Activated naive CD8-positive, alpha-beta T cell treated with anti-CD3 and anti-CD28 coated beads, Interleukin-2, amount 50 U/mL, for 16 hours (primary cell): ENCODE measurements around the gene MED28.
A peak's percentile ranks its signal among the peaks of the same experiment; 100 is the strongest.
"Not testable (repeated sequence)": the region's sequence is repeated elsewhere in the genome, so short reads cannot be mapped to it uniquely, and the experiment has no call there.

Source experiments
- DNase-seq: peaks from one replicate; pipeline ENCODE4 v3.0.0-alpha.2; 2020; ENCODE audit warnings: low read depth, low spot score

The MED28 gene

DNA sequence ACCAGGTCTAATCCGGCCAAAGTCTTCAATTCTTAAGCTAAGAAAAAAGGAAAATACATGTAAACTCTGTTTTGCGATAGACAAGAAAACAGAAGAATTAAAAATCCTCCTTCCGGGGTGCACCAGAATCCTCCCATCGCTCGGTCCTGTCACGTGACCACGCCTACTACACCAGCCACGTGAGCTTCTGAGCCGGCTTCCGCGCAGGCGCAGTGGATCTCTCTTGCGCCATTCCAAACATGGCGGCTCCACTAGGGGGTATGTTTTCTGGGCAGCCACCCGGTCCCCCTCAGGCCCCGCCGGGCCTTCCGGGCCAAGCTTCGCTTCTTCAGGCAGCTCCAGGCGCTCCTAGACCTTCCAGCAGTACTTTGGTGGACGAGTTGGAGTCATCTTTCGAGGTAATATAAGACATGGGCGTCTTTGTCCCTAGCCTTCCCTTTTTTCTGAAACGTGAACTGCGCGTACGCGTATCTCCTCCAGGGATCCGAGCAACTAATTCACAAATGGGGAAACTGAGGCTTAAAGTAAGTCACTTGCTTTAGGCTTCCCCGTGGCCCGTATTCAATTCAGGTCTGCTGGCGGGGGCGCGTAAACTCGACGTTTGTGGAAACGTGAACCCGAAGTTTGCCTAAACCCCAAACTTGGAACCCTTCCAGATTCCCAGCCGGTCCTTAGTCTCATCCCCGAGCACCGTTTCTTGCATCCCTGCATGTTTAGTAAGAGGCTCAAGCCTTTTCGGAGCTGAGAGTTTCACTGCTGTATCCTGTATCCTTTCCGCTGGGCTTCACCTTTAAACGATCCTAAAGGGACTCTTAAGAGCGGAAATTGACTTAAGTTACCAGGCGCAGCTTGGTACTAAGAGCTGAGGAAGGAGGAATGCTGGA, at the start of gene MED28:
Gene MED28 (plus strand): TSS at position 226 of the 884 bp plus-strand sequence. CDS start 14 bp downstream, at position 240.
- DNase-seq: peak; percentile 92

DNA sequence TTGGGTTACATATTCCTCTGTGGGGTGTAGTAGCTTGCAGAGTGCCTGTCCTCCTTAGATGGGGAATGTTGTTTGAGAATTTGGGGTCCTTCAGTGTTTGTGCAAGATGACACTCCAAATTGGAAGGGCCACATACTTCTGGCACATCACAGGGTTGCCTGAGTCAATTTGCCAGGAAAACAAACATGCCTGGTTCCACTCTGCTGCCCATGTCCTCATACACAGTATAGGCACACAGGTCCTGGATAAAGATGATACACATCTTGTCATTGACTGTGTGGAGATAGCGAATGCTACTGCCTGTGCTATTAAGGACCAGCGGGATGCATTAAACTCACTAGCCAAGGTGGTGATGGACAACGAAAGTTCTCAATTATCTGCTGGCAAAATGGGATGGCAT, 48.6 kb upstream of the MED28 start:
- no peak for DNase-seq

- no peak for DNase-seq
These were observed 47.2 kb upstream of the MED28 start for GRCh38 chr4:17567271-17567670.

- DNase-seq: no peak
These were observed 40.2 kb upstream of the MED28 start for GRCh38 chr4:17574206-17574605.

- not testable (repeated sequence) for DNase-seq
These were observed 39.3 kb upstream of the MED28 start for GRCh38 chr4:17575177-17575576.

GRCh38 chr4:17576932-17577664, 37.3 kb upstream of the MED28 start, which contains the start of gene LAP3:
LAP3 (plus strand) TSS chr4:17577198; CDS start chr4:17577466, 268 bp downstream.
- DNase-seq: peak; percentile 96

GRCh38 chr4:17577665-17578481, 36.6 kb upstream of the MED28 start:
- DNase-seq: peak; percentile 1

DNA sequence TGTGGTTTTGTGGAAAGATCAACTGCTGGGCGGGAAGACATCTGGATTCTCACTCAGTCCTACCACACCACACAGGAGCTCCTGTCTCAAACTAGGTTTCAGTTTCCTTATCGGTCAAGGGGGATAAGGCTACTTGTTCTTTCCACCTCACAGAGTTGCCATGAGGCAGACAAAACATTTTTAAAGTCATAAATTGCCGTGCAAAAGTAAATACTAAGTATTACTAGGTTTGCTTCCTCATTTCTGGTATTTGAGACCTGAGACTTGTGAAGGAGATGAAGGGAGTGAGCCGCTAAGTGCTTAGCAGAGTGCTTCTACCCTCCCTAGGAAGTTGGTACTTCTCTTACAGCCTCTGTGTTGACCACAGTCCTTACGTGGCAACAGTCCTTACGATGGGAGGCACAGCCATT, 36.0 kb upstream of the MED28 start:
- no peak for DNase-seq

- DNase-seq: no peak
These were observed 33.5 kb upstream of the MED28 start for GRCh38 chr4:17580969-17581368.

DNA sequence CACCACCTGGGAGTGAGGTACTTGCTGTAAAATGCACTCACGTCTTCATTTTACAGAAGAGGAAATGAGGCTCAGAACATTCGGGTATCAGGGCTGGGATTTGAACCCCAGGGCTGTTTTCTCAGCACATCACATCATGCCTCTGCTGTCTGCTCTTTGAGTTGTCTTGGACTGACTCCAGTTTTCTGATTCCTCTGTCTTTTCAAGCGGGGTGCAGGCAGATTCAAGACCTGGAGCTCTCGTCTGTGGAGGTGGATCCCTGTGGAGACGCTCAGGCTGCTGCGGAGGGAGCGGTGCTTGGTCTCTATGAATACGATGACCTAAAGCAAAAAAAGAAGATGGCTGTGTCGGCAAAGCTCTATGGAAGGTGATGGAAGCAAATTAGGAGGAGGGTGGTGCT, 31.2 kb upstream of the MED28 start:
- no peak for DNase-seq

- no peak for DNase-seq
These were observed 30.5 kb upstream of the MED28 start for GRCh38 chr4:17583941-17584340.

DNA sequence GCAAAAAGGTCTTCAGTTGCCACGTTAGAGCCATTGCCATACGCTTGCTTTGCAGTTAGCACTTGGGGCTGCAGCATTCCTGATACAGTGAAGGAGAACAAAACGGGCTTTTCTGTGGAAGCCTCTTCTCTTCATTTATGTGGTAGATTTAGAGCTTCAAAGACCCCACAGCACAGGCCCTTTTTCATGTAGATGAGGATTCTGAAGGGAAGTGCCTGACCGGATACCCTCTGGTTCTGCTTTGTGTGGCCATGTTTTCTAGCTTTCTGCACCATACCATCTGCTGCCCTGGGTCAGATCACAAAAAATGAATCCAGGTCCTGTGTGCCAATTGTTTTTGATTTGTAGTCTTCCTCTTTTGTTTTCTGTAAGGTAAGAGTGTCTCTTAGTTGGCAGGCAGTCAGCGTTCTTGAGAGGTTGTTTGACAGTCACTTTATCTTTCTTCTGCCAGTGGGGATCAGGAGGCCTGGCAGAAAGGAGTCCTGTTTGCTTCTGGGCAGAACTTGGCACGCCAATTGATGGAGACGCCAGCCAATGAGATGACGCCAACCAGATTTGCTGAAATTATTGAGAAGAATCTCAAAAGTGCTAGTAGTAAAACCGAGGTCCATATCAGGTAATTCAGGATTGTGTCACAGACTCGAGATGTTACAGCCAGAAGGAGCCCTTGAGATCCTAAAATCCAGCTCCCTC, 29.8 kb upstream of the MED28 start:
- no peak for DNase-seq

DNA sequence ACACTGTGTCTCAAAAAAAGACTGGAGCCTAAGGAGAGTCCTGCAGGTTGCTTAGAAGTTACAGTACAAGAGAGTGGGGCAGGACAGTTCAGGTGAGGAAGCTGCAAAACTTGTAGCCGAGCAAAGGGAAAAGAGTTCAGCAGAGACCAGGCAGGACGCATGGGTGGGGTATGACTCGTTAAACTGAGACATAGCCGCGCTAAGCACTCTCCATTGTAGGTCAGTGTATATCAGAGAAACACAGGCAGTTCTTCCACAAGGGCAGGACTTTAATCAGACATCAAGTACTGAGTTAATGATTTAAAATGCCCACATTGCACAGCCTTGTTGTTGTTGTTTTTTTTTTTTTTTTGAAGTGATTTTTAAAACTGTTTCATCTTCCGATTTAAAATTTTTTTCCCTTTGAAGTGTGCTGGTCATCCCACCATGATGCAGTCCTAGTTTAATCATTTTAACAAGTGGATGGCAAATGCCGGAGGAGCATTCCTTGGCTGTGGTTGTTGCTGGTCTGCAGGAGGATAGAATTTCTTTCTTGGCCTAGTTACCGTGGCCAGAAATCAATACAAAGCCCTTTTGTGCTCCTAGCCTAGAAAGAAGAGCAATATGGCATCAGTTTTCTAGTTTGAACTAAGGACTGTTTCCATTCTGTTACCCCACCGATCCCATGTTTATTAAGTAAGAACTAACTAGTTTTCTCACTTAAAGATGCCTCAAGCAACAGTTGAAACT, 27.2 kb upstream of the MED28 start:
- no peak for DNase-seq

DNA sequence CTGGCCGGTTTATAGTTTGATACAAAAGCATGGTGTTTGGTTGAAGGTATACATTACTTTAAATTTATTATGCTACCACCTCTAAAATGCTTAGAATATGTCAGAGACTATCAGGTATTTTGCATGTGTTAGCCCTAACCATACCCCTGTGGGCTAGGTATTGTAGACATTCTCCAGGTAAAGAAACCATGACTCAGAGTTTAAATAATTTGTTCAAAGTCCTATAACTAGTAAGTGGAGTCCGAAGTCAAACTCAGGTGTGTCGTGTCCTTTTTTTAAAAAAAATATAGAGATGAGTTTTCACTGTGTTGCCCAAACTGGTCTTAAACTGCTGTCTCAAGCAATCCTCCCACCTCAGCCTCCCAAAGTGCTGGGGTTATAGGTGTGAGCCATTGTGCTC, 25.1 kb upstream of the MED28 start:
- DNase-seq: no peak

DNA sequence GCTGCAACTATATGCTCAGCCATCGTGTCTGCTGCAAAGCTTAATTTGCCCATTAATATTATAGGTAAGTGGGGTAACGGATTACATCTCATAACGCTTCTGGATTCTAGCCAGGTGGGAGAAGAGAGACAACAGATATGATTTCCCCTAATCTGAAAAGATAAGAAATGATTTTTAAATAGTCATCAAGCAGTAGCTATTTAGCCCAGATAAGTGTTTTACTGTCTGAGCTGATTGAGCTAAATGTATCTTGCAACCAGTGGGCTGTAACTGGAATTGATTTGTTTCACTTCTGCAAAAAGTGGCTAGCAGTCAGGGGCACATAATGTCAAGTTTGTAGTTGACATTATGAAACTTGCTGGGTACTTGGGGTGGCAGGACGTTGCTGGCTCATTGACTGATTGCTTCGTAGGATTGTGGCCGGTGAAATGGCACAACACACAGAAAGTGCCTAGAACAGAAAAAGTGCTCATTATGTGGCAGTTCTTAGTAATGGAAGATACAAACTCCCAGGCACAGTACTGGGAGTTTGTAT, 18.9 kb upstream of the MED28 start:
- no peak for DNase-seq

DNA sequence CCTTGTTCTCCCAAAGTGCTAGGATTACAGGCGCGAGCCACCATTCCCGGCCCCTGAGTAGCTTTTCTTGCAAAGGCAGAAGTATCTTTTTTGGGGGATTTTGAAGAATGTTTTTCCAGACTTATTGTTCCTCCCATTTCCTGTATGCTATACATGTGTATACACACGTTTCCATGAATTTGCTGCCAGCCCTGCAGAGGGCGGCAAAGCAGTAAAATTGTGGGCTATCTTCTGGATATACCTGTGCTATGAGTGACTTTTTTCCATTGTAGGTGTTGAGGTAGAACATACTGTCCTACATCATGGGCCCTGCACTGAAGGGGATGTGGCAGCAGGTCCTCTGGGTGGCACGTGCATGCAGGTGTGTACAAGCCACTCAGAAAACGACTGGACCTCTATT, 16.9 kb upstream of the MED28 start:
- DNase-seq: no peak

GRCh38 chr4:17599826-17600225, 14.6 kb upstream of the MED28 start:
- DNase-seq: no peak

DNA sequence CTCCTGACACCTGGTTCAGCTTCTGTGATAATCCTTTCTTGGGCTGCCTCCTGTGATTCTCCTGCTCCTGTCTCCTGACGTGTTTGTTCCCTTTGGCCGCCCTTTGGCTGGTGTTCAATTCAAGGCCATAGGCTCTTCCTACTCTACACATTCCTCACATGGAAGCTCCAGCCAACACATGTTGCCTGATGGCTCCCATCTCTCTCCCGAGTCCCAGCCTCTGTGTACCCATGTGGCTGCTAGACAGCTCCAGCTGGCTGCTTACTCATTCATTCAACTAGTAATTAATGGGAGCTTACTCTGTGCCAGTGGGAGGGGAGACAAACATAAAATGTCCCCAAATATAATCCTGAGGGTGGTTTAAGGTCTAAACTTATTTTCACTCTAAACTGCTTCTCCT, 9.2 kb upstream of the MED28 start:
- no peak for DNase-seq

DNA sequence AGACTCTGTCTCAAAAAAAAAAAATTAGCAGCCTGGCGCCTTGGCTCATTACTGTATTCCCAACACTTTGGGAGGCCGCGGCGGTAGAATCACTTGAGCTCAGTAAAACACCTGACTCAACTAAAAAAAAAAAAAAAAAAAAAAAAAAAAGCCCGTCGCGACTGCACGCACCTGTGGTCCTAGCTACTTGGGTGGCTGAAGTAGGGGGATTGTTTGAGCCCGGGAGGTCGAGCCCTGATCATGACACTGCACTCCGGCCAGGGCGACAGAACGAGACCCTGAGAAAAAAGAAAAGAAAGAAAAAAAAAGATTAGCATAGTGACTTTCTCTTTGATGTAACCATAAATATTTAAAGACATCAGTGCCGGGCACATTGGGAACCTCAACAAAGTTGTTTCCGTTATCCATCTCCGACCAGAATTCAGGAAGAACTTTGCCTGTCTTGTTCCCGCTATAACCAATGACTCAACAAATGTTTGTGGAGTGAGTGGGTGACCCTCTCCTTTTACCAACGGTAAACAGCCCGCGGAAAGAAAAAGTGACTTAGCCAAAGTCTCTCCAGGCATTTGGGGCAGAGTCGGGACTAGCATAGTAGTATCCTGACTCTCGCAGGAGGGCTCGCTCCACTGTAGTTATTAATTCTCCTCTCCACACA, 553 bp upstream of the MED28 start:
- DNase-seq: no peak

DNA sequence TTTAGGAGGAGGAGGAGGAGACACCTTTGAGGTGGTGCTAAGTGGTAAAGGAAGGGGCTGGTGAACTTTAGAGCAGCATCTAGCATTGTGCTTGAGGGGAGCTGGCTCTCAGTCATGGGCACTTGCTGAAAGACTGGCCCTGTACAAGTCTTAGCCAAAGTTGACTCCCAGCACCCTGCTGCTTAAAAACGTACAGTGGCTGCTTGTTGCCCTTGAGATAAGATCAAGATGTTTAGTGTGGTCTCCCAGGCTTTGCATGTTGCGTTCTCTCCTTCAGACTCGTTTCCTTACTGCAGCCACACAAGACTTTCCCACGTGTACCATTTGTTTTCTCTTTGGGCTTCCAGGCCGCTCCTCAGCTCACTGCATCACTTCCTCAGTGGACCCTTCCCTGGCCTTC, 1.8 kb downstream of the MED28 start:
- no peak for DNase-seq
